Measurements from ENCODE around the gene TRIM7. TPM values are rescaled to one million over a fixed set of nuclear protein-coding genes. Genes with fewer than 3 reads are reported as not detected.

The TRIM7 gene
- total RNA-seq, 2 experiments from 2014 or later: 1.9 to 2.0 TPM

GRCh38 chr5:181145133-181145532 lies 59.9 kb downstream of the TRIM7 start:
- Mint-ChIP-seq H3K36me3 (ENCODE audit: low read depth) (no peaks in the 10 kb centered on the region), H3K4me3 (no peak overlapping the region), H3K27me3 (peaks cover 28% of the 10 kb centered on the region), H3K4me1 (no peaks in the 10 kb centered on the region), H3K9me3 (peaks cover 2% of the 10 kb centered on the region), H3K27ac (no peak overlapping the region)
- no peak for DNase-seq
- POLR2A ChIA-PET: no interaction called here
- CTCF ChIA-PET: no interaction called here

Other genes with a start within 250 kb of the TRIM7 start
- not detected for gene BTNL3, start 216.3 kb downstream of the TRIM7 start, total RNA-seq
- not detected for gene BTNL9, start 164.9 kb downstream of the TRIM7 start, total RNA-seq
- gene OR2V1, start 74.0 kb downstream of the TRIM7 start, total RNA-seq: not detected
- gene OR2V2, start 57.6 kb downstream of the TRIM7 start, total RNA-seq: not detected
- gene TRIM41, start 18.1 kb upstream of the TRIM7 start, total RNA-seq: 10 to 100 TPM; 42.4 to 43.7 TPM
- 1,000 to 10,000 TPM; 1,749 to 1,772 TPM for gene RACK1, start 38.7 kb upstream of the TRIM7 start, total RNA-seq
- 10 to 100 TPM; 24.0 to 24.2 TPM for gene TRIM52, start 55.9 kb upstream of the TRIM7 start, total RNA-seq
- gene OR4F3, start 162.1 kb upstream of the TRIM7 start, total RNA-seq: not detected

Data from activated CD4-positive, alpha-beta memory T cell treated with anti-CD3 and anti-CD28 coated beads, Interleukin-2, amount 10 ng/mL, durations not matched to agents 7 days and 5 days (primary cell).